ENCODE results near the gene CHPF2. TPM values are rescaled to one million over a fixed set of nuclear protein-coding genes. Genes with fewer than 3 reads are reported as not detected.

The CHPF2 gene
- total RNA-seq, 4 donors from 2014 or later = 11.1 to 16.1 (median 14.1) TPM

DNA sequence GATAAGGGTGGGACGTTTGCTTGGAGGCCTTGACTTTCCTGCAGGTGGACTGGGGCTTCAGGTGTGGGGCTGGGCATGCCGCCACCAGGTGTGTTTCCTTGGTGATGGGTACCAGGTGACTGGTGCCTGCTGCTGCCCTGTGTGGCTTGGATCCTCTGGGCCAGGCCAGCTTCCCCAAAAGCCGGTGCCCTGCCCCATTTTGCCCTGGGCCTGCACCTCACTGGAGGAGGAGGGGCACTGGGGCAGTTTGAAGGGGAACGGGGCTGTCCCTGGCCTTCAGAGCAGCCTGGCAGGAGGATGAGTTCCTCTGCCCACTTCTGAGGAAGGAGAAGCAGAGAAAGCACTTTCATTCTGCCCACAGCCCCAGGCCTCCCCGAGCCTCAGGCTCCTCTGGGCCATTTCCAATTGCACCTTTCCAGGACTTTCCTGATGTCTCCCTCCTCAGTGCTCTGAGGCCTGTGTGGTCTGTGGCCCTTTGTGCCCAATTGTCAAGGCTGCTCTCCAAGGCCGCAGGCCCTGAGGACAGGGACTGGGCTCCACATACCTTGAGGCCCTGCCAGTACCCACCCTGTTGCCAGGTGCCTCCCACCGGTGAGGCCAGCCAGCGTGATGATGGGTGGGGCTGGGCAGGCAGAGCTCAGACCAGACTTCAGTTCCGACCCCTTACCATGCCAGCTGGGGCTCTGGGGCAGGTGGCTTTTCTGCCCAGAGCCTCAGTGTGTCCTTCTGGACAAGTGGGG is 41.5 kb downstream of the CHPF2 start:
- Histone ChIP-seq H3K9me3 (no peaks in the 10 kb centered on the region), H3K27ac (no peak overlapping the region), H3K4me3 (no peak overlapping the region), H3K36me3 (no peaks in the 10 kb centered on the region), H3K27me3 (no peaks in the 10 kb centered on the region), H3K4me1 (peaks cover 0 to 17% of the 10 kb centered on the region in 2 donors)
- in situ Hi-C loops (cut with MboI; ENCODE audit: low sequenced_read_pairs in 4 of 4) (no loop called here), intact Hi-C loops (cut with DNase I; ENCODE audit: low total_unique reads) (no loop called here)
- no peak for TF ChIP-seq POLR2A (IDR thresholded peaks at IDR 0.05)
- TF ChIP-seq, protein P1, sequence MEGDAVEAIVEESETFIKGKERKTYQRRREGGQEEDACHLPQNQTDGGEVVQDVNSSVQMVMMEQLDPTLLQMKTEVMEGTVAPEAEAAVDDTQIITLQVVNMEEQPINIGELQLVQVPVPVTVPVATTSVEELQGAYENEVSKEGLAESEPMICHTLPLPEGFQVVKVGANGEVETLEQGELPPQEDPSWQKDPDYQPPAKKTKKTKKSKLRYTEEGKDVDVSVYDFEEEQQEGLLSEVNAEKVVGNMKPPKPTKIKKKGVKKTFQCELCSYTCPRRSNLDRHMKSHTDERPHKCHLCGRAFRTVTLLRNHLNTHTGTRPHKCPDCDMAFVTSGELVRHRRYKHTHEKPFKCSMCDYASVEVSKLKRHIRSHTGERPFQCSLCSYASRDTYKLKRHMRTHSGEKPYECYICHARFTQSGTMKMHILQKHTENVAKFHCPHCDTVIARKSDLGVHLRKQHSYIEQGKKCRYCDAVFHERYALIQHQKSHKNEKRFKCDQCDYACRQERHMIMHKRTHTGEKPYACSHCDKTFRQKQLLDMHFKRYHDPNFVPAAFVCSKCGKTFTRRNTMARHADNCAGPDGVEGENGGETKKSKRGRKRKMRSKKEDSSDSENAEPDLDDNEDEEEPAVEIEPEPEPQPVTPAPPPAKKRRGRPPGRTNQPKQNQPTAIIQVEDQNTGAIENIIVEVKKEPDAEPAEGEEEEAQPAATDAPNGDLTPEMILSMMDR (IDR thresholded peaks at IDR 0.05 in 4 of 5, conservative IDR thresholded peaks at IDR 0.05 in 1 of 5) = no peak
- DNase-seq (no peak), ATAC-seq (no peak)

DNA sequence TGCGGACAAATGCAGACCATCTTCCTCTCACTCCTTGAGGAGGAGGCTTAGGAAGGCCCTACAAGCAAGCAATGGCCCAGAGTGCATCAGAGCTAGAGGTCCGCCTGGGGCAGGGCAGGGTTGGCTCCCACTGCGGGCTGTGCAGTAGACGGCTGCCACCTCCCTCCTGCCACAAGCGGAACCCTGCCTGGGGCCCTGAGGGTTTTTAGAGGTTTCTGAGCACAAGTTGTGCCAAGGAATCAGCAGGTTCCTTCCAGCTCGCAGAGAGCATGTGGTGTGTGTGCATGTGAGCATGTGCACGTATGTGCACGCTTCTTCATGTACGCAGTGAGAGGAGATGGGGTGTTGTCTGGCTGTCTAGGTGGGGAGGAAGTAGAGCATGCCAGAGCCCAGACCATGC is 42.1 kb downstream of the CHPF2 start:
- intact Hi-C loops (cut with DNase I; ENCODE audit: low total_unique reads) = no loop called here
- no peak for TF ChIP-seq POLR2A (IDR thresholded peaks at IDR 0.05)
- TF ChIP-seq, protein P1 (IDR thresholded peaks at IDR 0.05 in 4 of 5, conservative IDR thresholded peaks at IDR 0.05 in 1 of 5) = no peak
- Histone ChIP-seq H3K4me3 (no peak overlapping the region), H3K36me3 (no peaks in the 10 kb centered on the region), H3K27me3 (no peaks in the 10 kb centered on the region), H3K27ac (no peak overlapping the region), H3K4me1 (peaks cover 0 to 17% of the 10 kb centered on the region in 2 donors), H3K9me3 (no peaks in the 10 kb centered on the region)
- no peak for DNase-seq
- no peak for ATAC-seq
- in situ Hi-C loops (cut with MboI; ENCODE audit: low sequenced_read_pairs in 4 of 4) = no loop called here

DNA sequence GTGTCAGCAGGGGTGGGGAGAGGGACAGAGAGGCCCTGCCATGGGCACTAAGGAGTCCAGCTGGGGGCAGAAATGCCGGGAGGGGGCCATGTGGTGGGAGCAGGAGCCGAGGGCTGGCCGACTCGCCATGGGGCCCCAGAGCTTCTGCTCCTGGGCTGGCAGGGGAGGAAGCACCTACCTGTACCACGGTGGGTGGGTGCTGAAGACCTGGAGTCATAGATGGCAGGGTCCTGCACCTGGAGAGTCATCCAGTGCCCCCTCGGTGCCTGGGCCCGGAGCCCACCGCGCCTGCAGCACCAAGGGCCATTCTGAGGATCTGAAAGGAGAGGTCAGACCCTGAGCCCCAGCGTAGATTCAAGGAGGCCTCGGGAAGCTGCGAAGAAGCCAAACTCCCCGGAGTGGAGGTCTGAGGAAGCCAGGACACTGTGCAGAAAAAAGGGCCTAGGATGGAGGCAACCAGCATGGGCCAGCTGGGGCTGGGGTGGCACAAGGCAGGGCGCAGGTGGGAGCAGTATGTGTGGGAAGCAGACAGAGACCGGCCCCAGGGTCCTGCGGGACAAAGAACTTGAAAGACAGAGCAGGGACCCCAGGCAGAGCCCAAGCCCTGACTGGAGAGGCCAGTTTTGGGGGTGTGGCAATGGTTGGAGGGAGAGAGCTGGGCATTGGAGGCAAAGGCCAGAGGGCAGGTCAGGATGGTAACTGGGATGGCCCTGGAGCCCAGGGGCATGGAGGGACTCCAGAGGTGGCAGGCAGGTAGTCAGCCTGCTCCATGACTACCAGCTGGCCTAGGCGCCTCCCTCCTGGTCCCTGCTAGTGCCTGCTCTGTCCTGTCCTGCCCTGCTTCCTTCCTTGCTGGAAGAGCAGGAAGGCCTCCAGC is 42.9 kb downstream of the CHPF2 start:
- H3K27me3 ChIP-seq = no peaks in the 10 kb centered on the region
- no peak overlapping the region for H3K4me3 ChIP-seq
- intact Hi-C loops (cut with DNase I; ENCODE audit: low total_unique reads) (no loop called here), in situ Hi-C loops (cut with MboI; ENCODE audit: low sequenced_read_pairs in 4 of 4) (no loop called here)
- DNase-seq (no peak), ATAC-seq (no peak)
- H3K36me3 ChIP-seq = no peaks in the 10 kb centered on the region
- H3K27ac ChIP-seq = no peak overlapping the region
- no peaks in the 10 kb centered on the region for H3K9me3 ChIP-seq
- TF ChIP-seq, protein P1 (IDR thresholded peaks at IDR 0.05 in 4 of 5, conservative IDR thresholded peaks at IDR 0.05 in 1 of 5) = no peak
- TF ChIP-seq POLR2A (IDR thresholded peaks at IDR 0.05) = no peak
- H3K4me1 ChIP-seq = peaks cover 1 to 20% of the 10 kb centered on the region in 2 donors

DNA sequence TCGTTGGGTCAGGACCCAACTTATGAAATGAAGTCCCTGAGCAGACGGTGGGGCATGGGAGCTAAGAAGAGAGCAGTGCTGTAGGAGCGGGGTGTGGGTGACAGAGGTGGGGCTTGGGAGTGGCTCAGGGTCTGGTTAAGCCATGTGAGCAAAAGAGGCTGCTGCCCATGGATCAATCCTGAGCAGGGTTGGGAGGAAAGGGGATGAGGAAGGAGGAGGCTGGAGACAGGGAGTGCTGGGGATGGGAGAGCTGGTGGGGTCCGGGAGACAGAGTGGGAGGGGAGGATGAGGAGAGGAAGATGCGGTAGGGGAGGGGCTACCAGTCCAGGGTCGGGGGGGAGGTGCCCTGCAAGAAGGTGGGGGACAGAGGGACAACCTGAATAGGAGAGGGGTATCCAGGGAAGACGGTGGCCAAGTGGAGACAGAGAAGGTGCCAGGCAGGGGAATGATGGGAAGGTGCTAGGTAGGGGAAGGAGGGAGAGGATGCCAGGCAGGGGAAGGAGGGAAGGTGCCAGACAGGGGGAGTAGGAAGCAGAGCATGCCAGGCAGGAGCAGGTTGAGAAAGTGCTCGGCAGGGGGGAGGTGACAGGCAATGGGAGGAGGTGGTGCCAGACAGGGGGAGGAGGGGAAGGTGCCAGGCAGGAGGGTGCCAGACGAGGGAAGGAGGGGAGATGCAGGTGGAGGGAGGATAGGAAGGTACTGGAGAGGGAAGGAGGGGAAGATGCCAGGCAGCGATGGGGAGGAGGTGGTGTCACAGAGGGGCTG is 43.7 kb downstream of the CHPF2 start:
- in situ Hi-C loops (cut with MboI; ENCODE audit: low sequenced_read_pairs in 4 of 4) = no loop called here
- intact Hi-C loops (cut with DNase I; ENCODE audit: low total_unique reads) = no loop called here
- no peak overlapping the region for H3K27ac ChIP-seq
- no peak for ATAC-seq
- H3K27me3 ChIP-seq = no peaks in the 10 kb centered on the region
- peaks cover 3 to 22% of the 10 kb centered on the region in 2 donors for H3K4me1 ChIP-seq
- H3K36me3 ChIP-seq = no peaks in the 10 kb centered on the region
- no peaks in the 10 kb centered on the region for H3K9me3 ChIP-seq
- no peak for TF ChIP-seq POLR2A (IDR thresholded peaks at IDR 0.05)
- TF ChIP-seq, protein P1 (IDR thresholded peaks at IDR 0.05 in 4 of 5, conservative IDR thresholded peaks at IDR 0.05 in 1 of 5) = no peak
- H3K4me3 ChIP-seq = no peak overlapping the region
- DNase-seq = no peak

Measured in gastrocnemius medialis (tissue), 4 donors.